ENCODE data around the gene AURKA. TPM values are rescaled to one million over a fixed set of nuclear protein-coding genes. Genes with fewer than 3 reads are reported as not detected.

The AURKA gene
- total RNA-seq, 1 experiment from 2014 or later: 115 TPM

DNA sequence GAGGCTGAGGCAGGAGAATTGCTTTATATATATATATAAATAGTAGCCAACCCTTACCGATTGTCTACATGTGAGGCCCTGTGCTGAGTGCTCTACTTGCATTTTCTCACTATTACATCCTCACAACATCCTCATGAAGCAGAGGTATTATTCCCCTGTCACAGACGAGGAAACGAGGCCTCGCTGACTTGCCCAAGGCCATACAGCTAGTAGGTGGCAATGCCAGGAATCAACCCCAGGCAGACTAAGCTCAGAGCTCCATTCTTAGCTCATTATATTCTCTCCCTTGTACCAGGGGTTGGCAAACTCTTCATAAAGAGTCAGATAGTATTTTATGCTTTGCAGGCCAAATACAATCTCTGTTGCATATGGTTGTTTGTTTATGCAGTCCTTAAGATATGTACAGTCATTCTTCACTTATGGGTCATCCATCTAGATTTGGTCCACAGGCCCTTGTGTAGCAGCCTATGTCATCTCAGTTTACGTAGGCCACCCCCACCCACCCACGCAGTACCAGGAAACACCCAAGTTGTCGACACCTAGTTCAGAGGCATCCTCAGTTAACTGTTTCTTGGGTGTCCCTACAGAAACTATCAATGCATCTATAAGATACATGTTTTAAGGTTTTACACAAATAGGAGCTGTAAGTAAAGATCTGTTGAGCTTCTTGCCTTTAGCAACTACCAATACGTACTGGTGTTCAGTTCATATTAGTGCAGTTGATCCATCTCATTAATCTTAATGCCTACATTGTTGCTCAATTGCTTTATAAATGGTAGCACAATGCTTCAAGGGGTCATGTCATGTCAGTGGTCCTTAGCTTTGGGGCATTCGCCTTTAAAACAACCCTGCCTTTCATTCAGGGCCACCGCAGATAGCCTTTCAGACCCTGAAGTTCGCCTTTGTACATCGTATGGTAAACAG lies 23.1 kb upstream of the AURKA start:
- in situ Hi-C loops (cut with HindIII; ENCODE audit: low pct_unique_long_range_greater_than_20kb, low sequenced_read_pairs): no loop called here
- DNase-seq (ENCODE audit: low read depth, low spot score) (no peak), ATAC-seq (no peak)
- ChIA-PET POLR2A (no interaction called here), CTCF (no interaction called here)
- no TSS peak for BruUV-seq (replicated peaks)
- Histone ChIP-seq H3K27me3 (ENCODE audit: control insufficient read depth, insufficient read depth, low read length) (no peaks in the 10 kb centered on the region), H3K4me1 (ENCODE audit: control insufficient read depth, insufficient read depth, low read length) (no peaks in the 10 kb centered on the region), H3K27ac (ENCODE audit: low read length) (no peak overlapping the region), H3K4me3 (ENCODE audit: low read depth in 2 of 2, low read length in 2 of 2) (no peak overlapping the region), H3K36me3 (ENCODE audit: control insufficient read depth, insufficient read depth, low read length) (no peaks in the 10 kb centered on the region), H3K9me3 (ENCODE audit: control insufficient read depth, insufficient read depth, low read depth, low read length) (no peaks in the 10 kb centered on the region)
- intact Hi-C loops (cut with micrococcal nuclease; ENCODE audit: unreplicated experiment): no loop called here
- TF ChIP-seq TCF7L2 (IDR thresholded peaks at IDR 0.05; ENCODE audit: low read depth, low read length): no peak
- no peak for TF ChIP-seq SIN3A (IDR thresholded peaks at IDR 0.05; ENCODE audit: borderline replicate concordance, insufficient read depth, low read depth, low read length)
- no peak for TF ChIP-seq POLR2AphosphoS5 (IDR thresholded peaks at IDR 0.05; ENCODE audit: low read depth, low read length)
- TF ChIP-seq, protein P1, sequence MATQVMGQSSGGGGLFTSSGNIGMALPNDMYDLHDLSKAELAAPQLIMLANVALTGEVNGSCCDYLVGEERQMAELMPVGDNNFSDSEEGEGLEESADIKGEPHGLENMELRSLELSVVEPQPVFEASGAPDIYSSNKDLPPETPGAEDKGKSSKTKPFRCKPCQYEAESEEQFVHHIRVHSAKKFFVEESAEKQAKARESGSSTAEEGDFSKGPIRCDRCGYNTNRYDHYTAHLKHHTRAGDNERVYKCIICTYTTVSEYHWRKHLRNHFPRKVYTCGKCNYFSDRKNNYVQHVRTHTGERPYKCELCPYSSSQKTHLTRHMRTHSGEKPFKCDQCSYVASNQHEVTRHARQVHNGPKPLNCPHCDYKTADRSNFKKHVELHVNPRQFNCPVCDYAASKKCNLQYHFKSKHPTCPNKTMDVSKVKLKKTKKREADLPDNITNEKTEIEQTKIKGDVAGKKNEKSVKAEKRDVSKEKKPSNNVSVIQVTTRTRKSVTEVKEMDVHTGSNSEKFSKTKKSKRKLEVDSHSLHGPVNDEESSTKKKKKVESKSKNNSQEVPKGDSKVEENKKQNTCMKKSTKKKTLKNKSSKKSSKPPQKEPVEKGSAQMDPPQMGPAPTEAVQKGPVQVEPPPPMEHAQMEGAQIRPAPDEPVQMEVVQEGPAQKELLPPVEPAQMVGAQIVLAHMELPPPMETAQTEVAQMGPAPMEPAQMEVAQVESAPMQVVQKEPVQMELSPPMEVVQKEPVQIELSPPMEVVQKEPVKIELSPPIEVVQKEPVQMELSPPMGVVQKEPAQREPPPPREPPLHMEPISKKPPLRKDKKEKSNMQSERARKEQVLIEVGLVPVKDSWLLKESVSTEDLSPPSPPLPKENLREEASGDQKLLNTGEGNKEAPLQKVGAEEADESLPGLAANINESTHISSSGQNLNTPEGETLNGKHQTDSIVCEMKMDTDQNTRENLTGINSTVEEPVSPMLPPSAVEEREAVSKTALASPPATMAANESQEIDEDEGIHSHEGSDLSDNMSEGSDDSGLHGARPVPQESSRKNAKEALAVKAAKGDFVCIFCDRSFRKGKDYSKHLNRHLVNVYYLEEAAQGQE (IDR thresholded peaks at IDR 0.05; ENCODE audit: insufficient read depth in 1 of 2, low read depth in 2 of 2, low read length in 1 of 2): no peak
- TF ChIP-seq, protein P2, sequence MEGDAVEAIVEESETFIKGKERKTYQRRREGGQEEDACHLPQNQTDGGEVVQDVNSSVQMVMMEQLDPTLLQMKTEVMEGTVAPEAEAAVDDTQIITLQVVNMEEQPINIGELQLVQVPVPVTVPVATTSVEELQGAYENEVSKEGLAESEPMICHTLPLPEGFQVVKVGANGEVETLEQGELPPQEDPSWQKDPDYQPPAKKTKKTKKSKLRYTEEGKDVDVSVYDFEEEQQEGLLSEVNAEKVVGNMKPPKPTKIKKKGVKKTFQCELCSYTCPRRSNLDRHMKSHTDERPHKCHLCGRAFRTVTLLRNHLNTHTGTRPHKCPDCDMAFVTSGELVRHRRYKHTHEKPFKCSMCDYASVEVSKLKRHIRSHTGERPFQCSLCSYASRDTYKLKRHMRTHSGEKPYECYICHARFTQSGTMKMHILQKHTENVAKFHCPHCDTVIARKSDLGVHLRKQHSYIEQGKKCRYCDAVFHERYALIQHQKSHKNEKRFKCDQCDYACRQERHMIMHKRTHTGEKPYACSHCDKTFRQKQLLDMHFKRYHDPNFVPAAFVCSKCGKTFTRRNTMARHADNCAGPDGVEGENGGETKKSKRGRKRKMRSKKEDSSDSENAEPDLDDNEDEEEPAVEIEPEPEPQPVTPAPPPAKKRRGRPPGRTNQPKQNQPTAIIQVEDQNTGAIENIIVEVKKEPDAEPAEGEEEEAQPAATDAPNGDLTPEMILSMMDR (IDR thresholded peaks at IDR 0.05): no peak

DNA sequence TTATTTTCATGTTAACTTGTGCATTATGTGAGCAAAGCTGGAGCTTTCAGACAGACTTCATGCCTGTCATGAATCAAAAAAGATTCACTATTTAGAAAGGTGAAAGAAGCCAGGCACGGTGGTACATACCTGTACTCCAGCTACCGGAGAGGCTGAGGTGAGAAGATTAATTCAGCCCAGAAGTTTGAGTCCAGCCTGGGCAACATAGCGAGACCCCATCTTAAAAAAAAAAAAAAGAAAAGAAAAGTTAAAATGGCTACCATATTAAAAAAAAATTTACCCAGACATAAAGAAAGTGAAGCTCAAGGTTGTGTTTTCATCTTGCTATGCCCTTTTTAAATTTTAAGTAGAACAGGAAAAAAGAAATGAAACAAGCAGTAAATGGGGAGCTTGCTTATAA lies 20.9 kb upstream of the AURKA start:
- TF ChIP-seq POLR2AphosphoS5 (IDR thresholded peaks at IDR 0.05; ENCODE audit: low read depth, low read length) (no peak), TCF7L2 (IDR thresholded peaks at IDR 0.05; ENCODE audit: low read depth, low read length) (no peak), SIN3A (IDR thresholded peaks at IDR 0.05; ENCODE audit: borderline replicate concordance, insufficient read depth, low read depth, low read length) (no peak)
- TF ChIP-seq, protein P1 (IDR thresholded peaks at IDR 0.05; ENCODE audit: insufficient read depth in 1 of 2, low read depth in 2 of 2, low read length in 1 of 2): no peak
- TF ChIP-seq, protein P2 (IDR thresholded peaks at IDR 0.05): no peak
- Histone ChIP-seq H3K27me3 (ENCODE audit: control insufficient read depth, insufficient read depth, low read length) (no peaks in the 10 kb centered on the region), H3K27ac (ENCODE audit: low read length) (no peak overlapping the region), H3K4me1 (ENCODE audit: control insufficient read depth, insufficient read depth, low read length) (no peaks in the 10 kb centered on the region), H3K4me3 (ENCODE audit: low read depth in 2 of 2, low read length in 2 of 2) (no peak overlapping the region), H3K36me3 (ENCODE audit: control insufficient read depth, insufficient read depth, low read length) (0 out of 2 replicates have a peak, but pooled peaks cover 2% of the 10 kb centered on the region), H3K9me3 (ENCODE audit: control insufficient read depth, insufficient read depth, low read depth, low read length) (no peaks in the 10 kb centered on the region)
- ChIA-PET POLR2A (interaction anchor here (0.5 kb wide), 1 partner anchor 12 kb away, joined by 6 read pairs; no protein-coding TSS in a partner anchor), CTCF (no interaction called here)
- in situ Hi-C loops (cut with HindIII; ENCODE audit: low pct_unique_long_range_greater_than_20kb, low sequenced_read_pairs): no loop called here
- DNase-seq (ENCODE audit: low read depth, low spot score): no peak
- ATAC-seq: no peak
- no TSS peak for BruUV-seq (replicated peaks)
- intact Hi-C loops (cut with micrococcal nuclease; ENCODE audit: unreplicated experiment): no loop called here

All from Panc1 (cell line).